Esophagus mucosa (tissue), 1 donor: ENCODE data around the gene ATAD2B. TPM values are rescaled to one million over a fixed set of nuclear protein-coding genes. Genes with fewer than 3 reads are reported as not detected.

Source experiments
- ATAC-seq: fragments of 200-7000 bp; cut with Tn5 transposase; one replicate; pipeline ENCODE4 v1.9.1; 2020
- total RNA-seq: library from RNA; stranded (reverse); gene quantifications from one replicate; pipeline ENCODE4 v1.2.4, GENCODE V29; 2023
- donor health status: DM: yes; HTN: yes; CAD: no.

ATAD2B gene
- total RNA-seq, 1 donor from 2014 or later: 17.0 TPM

- no peak for ATAC-seq
Observed at GRCh38 chr2:23912054-23912453, 14.9 kb downstream of the ATAD2B start.

DNA sequence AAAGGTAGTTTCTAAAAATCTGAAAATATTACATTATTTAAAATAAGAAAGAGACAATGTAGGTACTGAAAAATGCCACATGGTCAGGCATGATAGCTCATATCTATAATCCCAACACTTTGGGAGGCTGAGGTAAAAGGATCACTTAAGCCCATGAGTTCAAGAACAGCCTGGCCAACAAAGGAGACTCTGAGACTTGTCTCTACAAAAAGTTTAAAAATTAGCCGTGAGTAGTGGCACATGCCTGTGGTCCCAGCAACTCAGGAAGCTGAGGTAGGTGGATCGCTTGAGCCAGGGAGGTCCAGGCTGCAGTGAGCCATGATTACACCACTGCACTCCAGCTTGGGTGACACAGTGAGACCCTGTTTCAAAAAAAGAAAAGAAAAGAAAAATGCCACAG, 21.8 kb downstream of the ATAD2B start:
- ATAC-seq: no peak

GRCh38 chr2:23904692-23905091, 22.2 kb downstream of the ATAD2B start:
- ATAC-seq: no peak

DNA sequence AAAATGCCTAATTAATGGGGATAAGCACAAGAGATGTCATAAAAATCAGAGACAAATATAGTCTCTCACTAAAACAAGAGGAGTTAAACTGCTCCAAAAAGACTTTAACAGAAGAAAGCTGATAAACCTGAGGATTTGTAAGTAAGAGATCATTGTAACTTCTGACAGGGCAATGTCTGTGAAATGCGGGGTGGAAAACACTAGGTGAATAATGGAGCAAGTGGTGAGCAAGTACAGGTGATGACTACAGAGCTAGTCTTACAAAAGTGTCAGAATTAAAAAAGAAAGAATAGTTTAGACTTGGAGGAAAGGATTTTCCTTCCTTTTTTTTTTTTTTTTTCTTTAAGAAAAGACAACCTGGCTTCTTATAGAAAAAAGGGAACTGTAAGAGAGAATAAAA, 22.7 kb downstream of the ATAD2B start:
- ATAC-seq: no peak

- ATAC-seq: no peak
Observed at GRCh38 chr2:23903034-23903433, 23.9 kb downstream of the ATAD2B start.

- peak; percentile 78 for ATAC-seq
Observed at GRCh38 chr2:23901966-23902846, 24.7 kb downstream of the ATAD2B start.

GRCh38 chr2:23900541-23901322, 26.2 kb downstream of the ATAD2B start:
- ATAC-seq: peak; percentile 78

DNA sequence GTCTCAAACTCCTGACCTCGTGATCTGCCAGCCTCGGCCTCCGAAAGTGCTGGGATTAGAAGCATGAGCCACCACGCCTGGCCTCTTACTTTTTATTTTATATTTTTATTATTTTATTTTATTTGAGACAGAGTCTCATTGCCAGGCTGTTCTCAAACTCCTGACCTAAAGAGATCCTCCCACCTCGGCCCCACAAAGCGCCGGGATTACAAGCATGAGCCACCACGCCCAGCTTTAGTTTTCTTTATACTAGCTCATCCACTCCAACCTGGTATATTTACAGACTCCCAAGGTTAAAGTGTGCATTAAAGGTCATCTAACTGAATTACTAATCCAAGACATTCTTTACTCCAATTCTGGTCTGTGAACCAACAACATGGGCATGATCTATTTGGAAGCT, 26.8 kb downstream of the ATAD2B start:
- ATAC-seq: no peak

DNA sequence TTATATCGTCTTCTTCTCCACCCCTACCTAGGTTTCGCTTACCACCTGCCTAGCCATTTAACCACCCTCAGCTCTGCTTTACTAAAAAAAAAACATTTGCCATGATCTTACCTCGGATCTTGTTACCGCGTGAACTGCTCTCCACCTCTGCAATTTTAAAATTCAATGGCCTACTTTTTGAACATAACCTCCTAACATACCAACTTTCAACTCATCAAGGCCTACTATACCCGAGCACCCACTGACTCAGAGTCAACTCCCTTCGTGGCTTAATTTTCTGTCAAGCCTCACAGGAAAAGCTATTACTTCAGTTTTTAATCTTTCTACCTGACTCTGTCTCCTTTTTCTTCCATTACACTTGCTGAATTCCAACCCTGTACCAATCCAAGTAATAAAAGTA, 55.7 kb downstream of the ATAD2B start:
- no peak for ATAC-seq

DNA sequence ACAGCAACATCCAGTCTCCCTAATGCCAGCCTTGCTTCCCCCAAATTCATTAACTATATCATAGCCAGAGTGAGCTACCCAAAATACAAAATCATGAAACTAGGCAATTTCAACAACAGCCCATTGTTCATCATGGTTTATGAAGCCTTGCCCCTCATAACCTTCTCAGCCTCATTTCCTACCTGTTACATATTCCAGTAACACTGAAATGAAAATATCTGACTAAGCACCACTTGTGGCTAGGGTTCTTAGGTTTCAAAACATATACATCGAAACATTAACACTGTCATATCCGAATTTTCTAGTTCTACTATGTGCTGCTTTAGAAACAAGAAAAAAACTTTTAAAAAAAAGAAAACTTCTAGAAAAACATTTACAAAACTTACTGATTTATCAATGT, 59.5 kb downstream of the ATAD2B start:
- no peak for ATAC-seq

DNA sequence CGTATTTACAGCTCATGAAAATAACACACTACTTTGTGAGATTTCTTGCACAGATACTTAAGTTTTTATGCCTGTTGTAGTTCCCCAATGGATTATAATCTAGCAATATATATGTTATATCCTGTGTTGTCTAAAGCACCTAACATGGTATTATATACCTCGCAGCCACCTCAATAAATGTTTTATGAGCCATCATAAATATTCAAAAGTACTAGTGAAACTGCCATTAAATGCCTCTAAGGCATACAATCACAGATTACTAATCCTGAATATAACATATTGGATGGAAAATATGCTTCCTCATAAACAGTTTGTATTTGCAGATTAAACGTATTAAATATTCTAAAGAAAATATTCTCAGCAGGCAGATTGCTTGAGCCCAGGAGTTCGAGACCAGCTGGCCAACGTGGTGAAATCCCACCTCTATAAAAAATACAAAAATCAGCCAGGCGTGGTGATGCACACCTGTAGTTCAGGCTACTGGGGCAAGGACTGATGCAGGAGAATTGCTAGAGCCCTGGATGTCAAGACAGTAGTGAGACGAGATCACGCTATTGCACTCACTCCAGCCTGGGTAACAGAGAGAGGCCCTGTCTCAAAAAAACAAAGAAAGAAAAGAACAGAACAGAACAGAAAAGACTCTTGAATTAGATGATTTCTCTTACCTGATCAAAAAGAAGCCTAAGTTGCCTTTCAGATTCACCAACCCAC, 64.1 kb downstream of the ATAD2B start:
- no peak for ATAC-seq

- ATAC-seq: no peak
Observed at GRCh38 chr2:23861952-23862351, 65.0 kb downstream of the ATAD2B start.

DNA sequence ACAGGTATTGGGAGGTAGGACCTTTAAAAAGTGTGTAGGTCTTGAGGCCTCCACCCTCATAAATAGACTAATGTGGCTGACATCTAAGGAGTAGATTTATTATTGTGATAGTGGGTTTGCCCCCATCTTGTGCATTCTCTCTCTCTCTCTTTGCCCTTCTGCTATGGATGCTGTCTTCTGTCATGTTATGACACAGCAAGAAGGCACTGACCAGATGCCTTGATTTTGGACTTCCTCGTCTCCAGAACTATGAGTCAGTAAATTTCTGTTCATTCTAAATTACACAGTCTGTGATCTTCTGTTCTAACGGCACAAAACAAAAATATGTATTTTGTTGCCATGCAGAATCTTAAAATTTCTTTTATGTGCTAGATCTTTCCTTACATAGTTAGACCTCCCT, 66.9 kb downstream of the ATAD2B start:
- no peak for ATAC-seq

DNA sequence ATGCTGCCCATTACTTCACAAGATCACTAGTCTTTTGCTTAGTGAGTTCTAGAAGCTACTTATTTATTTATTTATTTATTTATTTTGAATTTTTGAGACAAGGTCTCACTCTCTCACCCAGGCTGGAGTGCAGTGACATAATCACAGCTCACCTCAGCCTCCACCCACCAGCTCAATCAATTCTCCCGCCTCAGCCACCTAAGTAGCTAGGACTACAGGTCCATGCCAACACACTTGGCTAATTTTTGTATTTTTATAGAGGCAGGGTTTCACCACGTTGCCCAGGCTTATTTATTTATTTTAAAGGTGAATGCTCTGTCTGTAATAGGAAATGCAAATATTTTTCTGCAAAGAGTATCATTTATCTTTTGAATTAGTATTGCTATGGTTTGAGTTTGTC, 67.7 kb downstream of the ATAD2B start:
- no peak for ATAC-seq

- no peak for ATAC-seq
Observed at GRCh38 chr2:23850564-23851256, 76.2 kb downstream of the ATAD2B start.

DNA sequence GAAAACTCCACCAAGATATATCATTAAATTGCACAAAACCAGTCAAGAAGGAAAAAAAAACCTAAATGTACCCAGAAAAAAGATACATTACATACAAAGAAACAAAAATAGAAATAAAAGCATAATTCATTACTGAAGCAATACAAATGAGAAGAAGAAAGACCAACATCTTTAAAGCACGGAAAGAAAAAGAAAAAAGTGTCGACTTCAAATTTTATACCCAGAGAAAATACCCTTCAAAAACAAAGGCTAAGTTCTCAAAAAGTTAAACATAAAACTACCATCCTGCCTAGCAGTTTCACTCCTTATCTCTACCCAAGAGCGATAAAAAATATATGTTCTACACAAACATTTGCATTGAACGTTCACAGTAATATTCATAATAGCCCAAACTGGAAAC, 82.0 kb downstream of the ATAD2B start:
- ATAC-seq: no peak

- no peak for ATAC-seq
Observed at GRCh38 chr2:23843051-23843976, 83.6 kb downstream of the ATAD2B start.

DNA sequence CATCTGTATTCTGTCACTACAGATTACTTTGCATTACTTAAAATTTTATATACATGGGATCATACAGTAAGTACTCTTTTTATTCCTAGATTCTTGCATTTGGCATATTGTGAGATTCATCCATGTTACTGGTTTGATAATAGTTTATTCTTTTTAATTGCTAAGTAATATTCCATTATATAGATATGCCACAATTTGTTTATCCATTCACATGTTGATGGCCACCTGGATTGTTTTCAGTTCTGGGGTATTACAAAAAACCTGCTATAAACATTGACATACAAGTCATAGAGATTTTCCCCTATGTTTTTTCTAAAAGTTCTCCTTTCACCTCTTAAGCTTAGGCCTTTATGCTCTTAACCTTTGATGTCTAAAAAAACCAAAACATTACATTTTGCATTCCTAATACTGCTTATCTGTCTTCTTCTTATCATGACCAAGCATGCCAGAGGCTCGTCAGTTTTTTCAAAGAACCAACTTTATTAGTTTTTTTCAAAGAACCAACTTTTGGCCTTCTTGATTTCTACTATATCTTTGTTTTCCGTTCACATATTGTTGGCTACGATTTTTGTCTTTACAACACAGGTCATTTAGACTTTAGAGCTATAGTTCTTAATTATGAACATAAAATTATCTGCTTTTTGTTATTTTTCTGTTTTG, 86.9 kb downstream of the ATAD2B start:
- ATAC-seq: no peak

GRCh38 chr2:23838996-23839395, 87.9 kb downstream of the ATAD2B start:
- ATAC-seq: no peak

DNA sequence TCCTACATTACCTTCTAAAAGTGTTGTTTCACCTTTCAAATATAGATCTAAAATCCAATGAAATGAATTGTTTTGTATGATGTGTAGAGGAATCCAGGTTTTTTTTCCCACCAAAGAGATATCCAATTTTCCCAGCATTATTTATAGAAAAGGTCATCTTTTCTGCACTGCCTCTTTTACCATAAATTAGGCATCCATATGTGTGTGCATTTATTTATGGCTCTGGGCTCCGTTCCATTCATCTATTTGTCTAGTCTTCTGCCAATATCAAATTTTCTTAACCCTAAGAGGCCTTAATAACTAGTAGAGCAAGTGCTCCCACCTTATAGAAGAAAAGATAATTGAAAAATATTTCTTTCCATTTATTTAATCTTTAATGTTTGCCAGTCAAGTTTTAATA, 88.3 kb downstream of the ATAD2B start:
- no peak for ATAC-seq

GRCh38 chr2:23837871-23838270, 89.1 kb downstream of the ATAD2B start:
- no peak for ATAC-seq
